Muscle of leg (tissue), 11 donors: Measurements from ENCODE around the gene HACD4. TPM values are rescaled to one million over a fixed set of nuclear protein-coding genes. Genes with fewer than 3 reads are reported as not detected.
"Not testable (repeated sequence)": the region's sequence is repeated elsewhere in the genome, so short reads cannot be mapped to it uniquely, and the experiment has no call there.

Experiments
- DNase-seq: peaks from one replicate; pipeline ENCODE4 v3.0.0; 2013
- H3K27ac ChIP-seq: one replicate; pipeline ENCODE4 v1.5.1; 2013; ENCODE audit warnings: mild to moderate bottlenecking, low read length, control low read depth
- H3K27me3 ChIP-seq: one replicate; pipeline ENCODE4 v1.6.1; 2013; ENCODE audit warnings: low read length; ENCODE audit not compliant: control insufficient read depth, insufficient read depth
- H3K36me3 ChIP-seq: one replicate; pipeline ENCODE4 v1.6.1; 2013; ENCODE audit warnings: low read length; ENCODE audit not compliant: control insufficient read depth, insufficient read depth
- H3K4me1 ChIP-seq: one replicate; pipeline ENCODE4 v1.6.1; 2013; ENCODE audit warnings: low read length; ENCODE audit not compliant: control insufficient read depth, insufficient read depth
- H3K4me3 ChIP-seq: one replicate; pipeline ENCODE4 v1.5.1; 2013; ENCODE audit warnings: low read length, control low read depth
- H3K9me3 ChIP-seq: replicated peaks from 2 replicates; pipeline ENCODE4 v1.6.1; 2013; ENCODE audit warnings: low read depth, low read length; ENCODE audit not compliant: control insufficient read depth
- WGBS: methylation state at CpG from one replicate; pipeline ENCODE4 v1.1.5; 2013; ENCODE audit warnings: missing lambda C conversion rate; ENCODE audit not compliant: insufficient coverage; 5-methylcytosine and 5-hydroxymethylcytosine counted together
- polyA plus RNA-seq, 8 donors: library from polyadenylated mRNA; unstranded; fragments of 120-200 nt; gene quantifications; one replicate each; pipeline versions ENCODE4 v1.2.1 to v1.2.3, GENCODE V29; 2013; ENCODE audit warnings: inconsistent platforms in 1 of 8, low replicate concordance in 1 of 8; ENCODE audit not compliant: insufficient read length in 8 of 8, insufficient read depth in 1 of 8
- total RNA-seq: library from RNA; stranded (reverse); fragments of 120-200 nt; gene quantifications from one replicate; pipeline ENCODE4 v1.2.4, GENCODE V29; 2013

The HACD4 gene
- total and polyA plus RNA-seq, 9 donors: 1.2 to 2.4 (median 1.3) TPM

DNA sequence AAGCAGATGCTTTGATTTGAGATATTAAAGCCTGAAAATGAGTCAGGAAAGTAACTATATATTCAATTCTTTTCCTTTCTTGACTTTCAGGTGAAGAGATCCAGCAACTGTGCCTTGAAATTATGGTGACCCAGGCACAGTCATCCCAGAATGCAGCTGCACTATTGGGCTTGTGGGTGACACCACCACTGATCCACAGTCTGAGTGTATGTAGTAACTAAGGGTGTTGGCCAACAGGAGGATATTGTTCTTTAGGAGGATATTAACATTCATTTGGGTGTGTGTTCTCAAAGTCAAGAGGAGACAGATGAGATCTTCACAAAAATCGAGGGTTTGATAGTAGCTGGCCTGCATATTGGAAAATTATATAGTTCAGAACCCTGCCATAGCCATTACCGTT, 53.2 kb downstream of the HACD4 start:
- H3K9me3 ChIP-seq: no peaks in the 10 kb centered on the region
- H3K27ac ChIP-seq: no peak overlapping the region

DNA sequence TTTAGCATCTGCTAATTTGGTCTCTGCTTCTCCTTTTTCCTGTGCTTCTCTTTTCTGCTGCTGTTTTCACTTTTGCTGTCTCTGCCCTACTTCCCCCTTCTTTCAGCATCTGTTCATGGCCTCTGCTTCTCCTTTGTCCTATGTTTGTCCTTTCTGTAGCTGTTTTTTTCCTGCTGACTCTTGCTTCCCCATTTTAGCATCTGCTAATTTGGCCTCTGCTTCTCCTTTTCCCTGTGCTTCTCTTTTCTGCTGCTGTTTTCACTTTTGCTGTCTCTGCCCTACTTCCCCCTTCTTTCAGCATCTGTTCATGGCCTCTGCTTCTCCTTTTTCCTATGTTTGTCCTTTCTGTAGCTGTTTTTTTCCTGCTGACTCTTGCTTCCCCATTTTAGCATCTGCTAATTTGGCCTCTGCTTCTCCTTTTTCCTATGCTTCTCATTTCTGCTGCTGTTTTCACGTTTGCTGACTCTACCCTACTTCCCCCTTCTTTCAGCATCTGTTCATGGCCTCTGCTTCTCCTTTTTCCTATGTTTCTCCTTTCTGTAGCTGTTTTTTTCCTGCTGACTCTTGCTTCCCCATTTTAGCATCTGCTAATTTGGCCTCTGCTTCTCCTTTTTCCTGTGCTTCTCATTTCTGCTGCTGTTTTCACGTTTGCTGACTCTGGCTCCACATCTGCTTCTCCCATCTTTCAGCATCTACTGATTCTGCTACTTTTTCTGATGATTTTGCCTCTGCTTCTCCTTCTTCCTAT, 57.1 kb downstream of the HACD4 start:
- H3K4me1 ChIP-seq, H3K4me3 ChIP-seq, H3K9me3 ChIP-seq, H3K36me3 ChIP-seq, DNase-seq, H3K27me3 ChIP-seq, H3K27ac ChIP-seq: not testable (repeated sequence)
- WGBS: 40% methylated on average over 1 of the region's 2 CpGs

More for the DNA sequence above, 53.2 kb downstream of the HACD4 start:
- no peaks in the 10 kb centered on the region for H3K27me3 ChIP-seq
- peaks cover 7% of the 10 kb centered on the region for H3K36me3 ChIP-seq
- whole genome bisulfite sequencing: no CpG with 5 or more reads among the region's 2 CpGs
- H3K4me1 ChIP-seq: peaks cover 7% of the 10 kb centered on the region
- H3K4me3 ChIP-seq: no peak overlapping the region
- DNase-seq: no peak

DNA sequence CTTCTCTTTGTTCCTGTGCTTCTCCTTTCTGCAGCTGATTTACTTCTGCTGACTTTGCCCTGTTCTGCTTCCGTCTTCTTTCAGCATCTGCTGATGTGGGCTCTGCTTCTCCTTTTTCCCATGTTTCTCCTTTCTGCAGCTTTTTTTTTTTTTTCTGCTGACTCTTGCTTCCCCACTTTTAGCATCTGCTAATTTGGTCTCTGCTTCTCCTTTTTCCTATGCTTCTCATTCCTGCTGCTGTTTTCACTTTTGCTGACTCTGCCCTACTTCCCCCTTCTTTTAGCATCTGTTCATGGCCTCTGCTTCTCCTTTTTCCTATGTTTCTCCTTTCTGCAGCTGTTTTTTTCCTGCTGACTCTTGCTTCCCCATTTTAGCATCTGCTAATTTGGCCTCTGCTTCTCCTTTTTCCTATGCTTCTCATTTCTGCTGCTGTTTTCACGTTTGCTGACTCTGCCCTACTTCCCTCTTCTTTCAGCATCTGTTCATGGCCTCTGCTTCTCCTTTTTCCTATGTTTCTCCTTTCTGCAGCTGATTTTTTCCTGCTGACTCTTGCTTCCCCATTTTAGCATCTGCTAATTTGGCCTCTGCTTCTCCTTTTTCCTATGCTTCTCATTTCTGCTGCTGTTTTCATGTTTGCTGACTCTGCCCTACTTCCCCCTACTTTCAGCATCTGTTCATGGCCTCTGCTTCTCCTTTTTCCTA, 58.0 kb downstream of the HACD4 start:
- WGBS: 71% methylated on average over 2 of the region's 2 CpGs
- not testable (repeated sequence) for DNase-seq

DNA sequence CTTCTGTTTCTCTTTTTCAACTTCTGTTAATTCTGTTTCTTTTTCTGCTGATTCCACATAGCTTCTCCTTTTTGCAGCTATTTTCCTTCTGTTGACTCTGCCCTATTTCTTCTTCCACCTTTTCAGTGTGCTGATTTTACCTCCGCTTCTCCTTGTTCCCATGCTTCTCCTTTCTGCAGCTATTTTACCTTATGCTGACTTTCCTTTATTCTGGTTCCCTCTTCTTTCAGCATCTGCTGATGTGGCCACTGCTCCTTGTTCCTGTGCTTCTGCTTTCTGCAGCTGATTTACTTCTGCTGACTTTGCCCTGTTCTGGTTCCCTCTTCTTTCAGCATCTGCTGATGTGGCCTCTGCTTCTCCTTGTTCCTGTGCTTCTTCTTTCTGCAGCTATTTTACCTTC, 58.8 kb downstream of the HACD4 start:
- no peaks in the 10 kb centered on the region for H3K4me1 ChIP-seq
- WGBS: 100% methylated on average over 1 of the region's 1 CpG
- H3K9me3 ChIP-seq: no peaks in the 10 kb centered on the region
- H3K27me3 ChIP-seq: no peaks in the 10 kb centered on the region
- H3K36me3 ChIP-seq: peaks cover 3% of the 10 kb centered on the region
- DNase-seq: no peak
- H3K27ac ChIP-seq: no peak overlapping the region
- no peak overlapping the region for H3K4me3 ChIP-seq

More for the DNA sequence above, 58.0 kb downstream of the HACD4 start:
- not testable (repeated sequence) for H3K36me3 ChIP-seq, H3K4me3 ChIP-seq, H3K9me3 ChIP-seq, H3K27me3 ChIP-seq, H3K4me1 ChIP-seq, H3K27ac ChIP-seq

DNA sequence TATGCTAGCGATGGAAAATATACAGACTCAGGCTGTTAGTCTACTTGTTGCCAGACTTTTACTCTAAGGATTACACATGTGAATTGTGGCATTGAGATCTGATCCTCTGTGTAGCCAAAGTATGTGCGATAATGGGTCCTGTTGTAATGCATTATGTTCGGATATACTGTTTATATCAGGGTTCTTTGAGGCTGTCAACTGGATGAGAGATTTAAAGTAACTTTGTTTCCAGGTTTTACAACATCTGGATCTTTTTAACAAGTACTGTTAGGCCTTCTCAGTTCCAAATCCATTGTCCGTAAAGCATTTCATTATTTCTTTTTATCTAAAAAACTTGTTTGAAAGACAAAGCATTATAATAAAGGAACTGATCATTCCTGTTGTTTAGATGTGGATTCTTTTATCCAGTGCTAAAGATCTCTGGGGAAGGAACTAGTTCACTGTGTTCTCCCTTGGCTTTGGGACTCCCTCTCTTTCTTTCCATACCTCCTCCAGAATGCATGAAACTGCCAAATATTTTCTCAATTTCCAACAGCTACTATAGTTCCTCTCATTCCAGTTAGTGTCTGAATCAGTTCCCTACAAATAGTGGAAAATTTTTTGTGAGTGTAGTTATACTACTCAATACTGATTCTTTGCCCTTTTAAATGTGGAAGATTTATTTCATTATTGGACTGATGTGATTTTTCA, 68.8 kb downstream of the HACD4 start:
- WGBS: no CpG with 5 or more reads among the region's 4 CpGs
- H3K9me3 ChIP-seq: no peaks in the 10 kb centered on the region
- H3K27me3 ChIP-seq: no peaks in the 10 kb centered on the region
- H3K4me1 ChIP-seq: no peaks in the 10 kb centered on the region
- H3K27ac ChIP-seq: peak overlapping the region; percentile 72
- no peak overlapping the region for H3K4me3 ChIP-seq
- no peaks in the 10 kb centered on the region for H3K36me3 ChIP-seq
- peak; percentile 92 for DNase-seq

DNA sequence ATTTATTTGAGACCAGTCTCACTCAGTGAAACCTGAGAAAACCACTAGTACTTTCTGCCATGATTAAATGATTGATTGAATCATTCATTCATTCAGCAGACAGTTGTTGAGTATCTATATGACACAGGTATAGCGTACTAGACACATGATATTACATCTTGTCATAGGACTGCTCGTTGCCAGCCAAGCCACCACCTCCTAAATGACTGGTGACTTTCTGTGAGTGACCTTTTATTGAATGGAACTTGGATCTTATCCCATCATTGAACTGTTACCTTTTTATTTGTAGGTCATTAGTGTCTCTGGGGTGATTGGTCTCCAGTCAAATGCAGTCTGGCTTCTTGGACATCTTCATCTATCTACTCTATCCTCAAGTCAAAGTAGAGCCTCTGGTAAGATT, 80.7 kb downstream of the HACD4 start:
- Histone ChIP-seq H3K4me3 (no peak overlapping the region), H3K27me3 (no peaks in the 10 kb centered on the region), H3K36me3 (peaks cover 11% of the 10 kb centered on the region), H3K9me3 (no peaks in the 10 kb centered on the region), H3K27ac (no peak overlapping the region), H3K4me1 (no peaks in the 10 kb centered on the region)
- no peak for DNase-seq
- WGBS: no CpG with 5 or more reads among the region's 2 CpGs

Other genes with a start within 250 kb of the HACD4 start
- not detected for gene IFNB1, start 46.3 kb upstream of the HACD4 start, total RNA-seq
- not detected for gene IFNB1, start 46.3 kb upstream of the HACD4 start, polyA plus RNA-seq
- not detected for gene IFNW1, start 110.2 kb upstream of the HACD4 start, total RNA-seq
- not detected for gene IFNW1, start 110.2 kb upstream of the HACD4 start, polyA plus RNA-seq
- not detected for gene IFNA21, start 135.0 kb upstream of the HACD4 start, total RNA-seq
- gene IFNA21, start 135.0 kb upstream of the HACD4 start, polyA plus RNA-seq: not detected
- gene IFNA4, start 155.9 kb upstream of the HACD4 start, total RNA-seq: not detected
- gene IFNA4, start 155.9 kb upstream of the HACD4 start, polyA plus RNA-seq: not detected
- gene IFNA7, start 170.6 kb upstream of the HACD4 start, total RNA-seq: not detected
- not detected for gene IFNA7, start 170.6 kb upstream of the HACD4 start, polyA plus RNA-seq
- not detected for gene IFNA10, start 175.5 kb upstream of the HACD4 start, total RNA-seq
- not detected for gene IFNA10, start 175.5 kb upstream of the HACD4 start, polyA plus RNA-seq
- gene IFNA16, start 185.7 kb upstream of the HACD4 start, total RNA-seq: not detected
- gene IFNA16, start 185.7 kb upstream of the HACD4 start, polyA plus RNA-seq: not detected
- gene IFNA17, start 196.6 kb upstream of the HACD4 start, total RNA-seq: not detected
- gene IFNA17, start 196.6 kb upstream of the HACD4 start, polyA plus RNA-seq: not detected
- not detected for gene IFNA14, start 208.4 kb upstream of the HACD4 start, total RNA-seq
- not detected for gene IFNA14, start 208.4 kb upstream of the HACD4 start, polyA plus RNA-seq